Right forelimb (tissue), 1 donor: Measurements from ENCODE around the gene RPA1.

Experiments
- DNase-seq: peaks from one replicate; pipeline ENCODE4 v3.0.0-alpha.2; 2018

Gene RPA1

DNA sequence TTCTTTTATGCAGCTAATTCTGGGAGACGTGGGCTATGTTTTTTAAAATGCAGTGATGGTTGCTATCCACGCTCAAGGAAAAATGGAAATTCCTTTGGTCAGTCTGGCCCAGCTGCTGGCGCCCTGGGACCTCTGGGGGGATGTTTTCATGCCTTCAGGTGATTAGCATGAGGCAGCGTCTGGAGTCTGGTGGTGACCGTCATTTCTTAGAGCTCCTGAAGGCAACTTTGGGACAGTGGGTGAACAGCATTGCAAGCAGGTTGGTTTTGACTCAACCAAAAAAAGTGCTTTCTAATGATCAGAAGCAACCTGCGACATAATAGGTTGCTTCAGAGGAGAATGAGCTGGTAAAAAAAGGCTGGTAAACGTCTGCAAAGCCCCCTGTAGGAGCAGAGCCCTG is 82.3 kb downstream of the RPA1 start:
- DNase-seq: no peak

DNA sequence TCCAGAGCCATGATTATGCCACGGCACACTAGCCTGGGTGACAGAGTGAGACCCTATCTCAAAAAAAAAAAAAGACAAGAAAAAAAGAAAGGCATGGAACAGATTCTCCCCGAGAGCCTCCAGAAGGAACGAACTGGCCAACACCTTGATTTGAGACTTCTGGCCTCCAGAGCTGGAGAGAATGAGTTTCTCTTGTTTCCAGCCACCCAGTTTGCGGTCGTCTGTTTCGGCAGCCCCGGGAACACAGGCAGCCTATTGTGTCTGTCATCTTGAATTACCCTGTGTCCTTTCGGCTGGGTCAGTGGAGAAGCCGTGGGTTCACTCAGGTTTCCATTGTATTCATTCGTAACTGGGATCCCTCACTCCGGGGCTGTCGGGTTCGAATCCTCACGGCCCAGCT is 83.9 kb downstream of the RPA1 start:
- no peak for DNase-seq

- DNase-seq: no peak
Measured at GRCh38 chr17:1914661-1915083, 84.9 kb downstream of the RPA1 start.

DNA sequence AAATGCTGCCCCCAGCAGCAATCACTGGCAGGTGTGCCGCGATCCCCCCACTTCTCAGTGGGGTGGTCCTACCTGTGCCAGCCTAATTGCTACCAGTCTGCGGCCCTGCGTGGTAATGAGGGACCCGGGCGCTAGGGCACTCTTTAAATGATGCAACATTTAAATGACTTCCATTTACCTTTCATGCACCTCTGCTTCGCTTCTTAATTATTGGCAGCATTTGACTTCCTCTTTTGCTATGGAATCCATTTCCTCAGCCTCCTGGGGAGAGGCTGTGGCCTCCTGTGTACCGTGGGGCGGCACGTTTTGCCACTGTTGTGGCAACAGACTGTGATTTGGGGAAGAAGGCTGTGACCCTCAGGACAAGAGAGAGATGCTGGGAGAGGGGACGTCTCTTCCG is 86.1 kb downstream of the RPA1 start:
- no peak for DNase-seq

- no peak for DNase-seq
Measured at GRCh38 chr17:1916316-1916715, 86.5 kb downstream of the RPA1 start.

DNA sequence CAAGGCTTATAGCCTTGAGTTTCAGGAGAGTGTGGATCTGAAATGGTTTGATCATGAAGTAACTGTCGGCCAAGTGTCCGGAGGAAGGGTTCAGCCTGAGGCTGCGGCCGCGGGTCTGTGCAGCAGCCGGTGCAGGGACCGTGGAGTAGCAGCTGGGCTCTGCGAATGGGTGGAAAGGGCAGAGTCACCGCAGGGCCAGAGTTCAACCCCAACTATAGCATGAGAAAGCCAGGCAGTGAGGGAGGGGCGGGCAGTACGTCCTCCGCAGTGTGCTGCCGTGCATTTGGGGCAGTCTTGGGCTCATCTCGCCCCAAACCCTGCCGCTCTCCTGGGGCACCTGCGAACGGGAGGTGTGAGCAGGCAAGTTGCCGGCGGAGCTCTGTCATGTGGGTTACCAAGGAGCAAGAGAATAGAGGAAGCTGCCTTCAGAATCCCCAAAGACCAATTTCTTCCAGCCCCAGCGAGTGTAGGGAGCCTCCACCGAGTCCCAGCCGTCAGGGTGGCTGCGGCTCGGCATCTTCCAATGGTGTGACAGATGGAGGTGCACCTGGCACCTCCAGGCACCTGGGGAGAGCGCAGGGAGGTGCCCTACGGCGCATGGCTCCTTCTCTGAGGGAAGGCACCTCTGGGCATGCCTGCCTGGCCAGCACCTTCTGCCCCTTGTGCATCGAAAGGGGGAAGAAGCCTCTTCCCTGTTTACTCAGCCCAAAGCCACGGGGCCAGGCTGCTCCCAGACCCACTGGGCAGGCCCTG is 87.3 kb downstream of the RPA1 start:
- DNase-seq: no peak

- DNase-seq: no peak
Measured at GRCh38 chr17:1918346-1919162, 88.7 kb downstream of the RPA1 start.

DNA sequence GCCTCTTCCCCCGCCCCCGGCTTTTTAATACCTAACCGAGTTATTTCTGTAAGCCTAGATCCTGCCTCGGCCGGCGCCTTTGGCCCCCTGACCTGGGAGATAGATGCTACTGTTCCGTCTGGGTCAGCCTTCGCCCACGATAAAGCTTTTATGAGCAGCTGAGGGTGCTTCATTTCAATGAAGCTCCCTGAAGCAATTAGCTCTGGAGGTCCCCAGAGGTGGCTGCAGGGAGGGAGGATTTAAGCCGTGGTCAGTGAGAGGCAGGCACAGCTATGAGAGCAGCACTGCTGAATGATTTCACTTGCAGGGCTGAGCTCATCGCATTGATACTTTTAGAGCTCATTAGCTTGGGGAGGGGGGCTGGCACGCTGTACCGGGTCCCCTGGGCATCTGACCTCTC is 89.4 kb downstream of the RPA1 start:
- no peak for DNase-seq

GRCh38 chr17:1920948-1921351 is 91.1 kb downstream of the RPA1 start:
- no peak for DNase-seq

DNA sequence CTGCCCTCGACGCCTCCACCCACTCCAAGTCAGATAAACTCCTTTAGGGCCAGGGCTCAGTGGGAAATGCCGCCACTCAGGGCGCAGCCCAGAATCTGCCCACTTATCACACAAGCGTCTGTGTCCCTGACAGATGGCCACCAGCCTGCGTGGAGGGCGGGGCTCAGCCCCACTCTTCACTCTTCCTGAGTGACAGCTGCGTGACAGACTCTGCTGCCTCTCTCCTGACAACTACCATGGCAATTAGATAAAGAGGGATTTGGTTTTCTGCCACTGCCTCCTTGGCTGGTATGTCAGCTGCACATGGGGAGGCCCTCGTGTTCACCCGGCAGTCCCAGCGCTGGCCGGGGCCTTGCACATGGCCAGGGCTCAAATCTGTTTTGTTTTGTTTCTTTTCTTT is 99.2 kb downstream of the RPA1 start:
- DNase-seq: no peak

- DNase-seq: no peak
Measured at GRCh38 chr17:1930337-1930645, 100.5 kb downstream of the RPA1 start.

DNA sequence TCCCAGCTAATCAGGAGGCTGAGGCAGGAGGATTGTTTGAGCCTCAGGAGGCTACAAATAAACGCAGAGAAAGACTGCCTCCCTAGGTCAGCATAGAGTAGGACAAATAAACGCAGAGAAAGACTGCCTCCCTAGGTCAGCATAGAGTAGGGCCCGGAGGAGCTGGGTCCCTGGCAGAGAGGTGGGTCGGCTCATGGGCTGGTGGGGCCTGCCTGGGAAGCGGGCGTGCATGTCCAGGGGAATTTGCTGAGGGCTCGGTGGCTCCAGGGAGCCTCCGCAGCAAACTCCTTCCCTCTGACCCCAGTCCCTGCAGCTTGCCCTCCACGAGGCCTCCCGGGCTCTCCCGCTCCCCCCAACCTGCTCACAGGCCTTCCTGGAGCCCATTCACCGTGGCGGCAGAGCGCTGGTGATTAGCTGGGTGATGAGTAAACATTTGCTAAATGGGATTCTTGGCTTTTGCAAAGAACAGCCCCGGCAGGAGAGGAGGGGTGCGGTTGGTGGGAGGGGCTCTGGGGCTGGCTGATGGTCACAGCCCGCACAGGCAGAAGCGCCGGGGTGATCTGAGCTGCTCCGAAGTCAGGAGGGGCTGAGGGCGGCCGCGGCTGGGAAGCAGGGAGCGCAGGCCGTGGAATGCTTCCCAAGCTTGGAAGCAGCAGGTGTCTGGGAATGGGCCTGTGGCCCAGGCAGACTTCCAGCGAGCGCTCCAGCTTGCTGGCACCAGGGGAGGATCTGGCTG is 102.2 kb downstream of the RPA1 start:
- DNase-seq: peak; percentile 74

GRCh38 chr17:1933875-1934715 is 104.3 kb downstream of the RPA1 start:
- DNase-seq: no peak

GRCh38 chr17:1934901-1935300 is 105.1 kb downstream of the RPA1 start:
- no peak for DNase-seq

DNA sequence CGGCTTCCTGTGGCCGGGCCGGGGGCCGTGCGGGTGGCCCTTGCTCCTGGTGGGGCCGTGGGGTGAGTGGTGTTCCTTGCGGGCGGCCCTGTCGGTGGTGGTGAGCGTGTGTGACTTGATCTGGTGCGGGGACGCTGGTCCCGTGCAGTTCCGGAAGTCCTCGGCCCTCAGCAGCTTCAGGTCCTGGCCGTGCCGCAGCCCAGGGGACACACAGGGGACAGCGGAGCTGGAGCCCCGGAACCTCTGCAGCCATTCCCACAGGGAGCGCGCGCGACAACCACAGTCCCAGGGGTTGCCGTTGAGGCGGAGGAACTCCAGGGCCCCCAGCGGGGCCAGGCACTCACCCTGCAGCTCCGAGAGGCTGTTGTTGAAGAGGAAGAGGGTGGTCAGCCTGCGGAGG is 107.0 kb downstream of the RPA1 start:
- DNase-seq: no peak

DNA sequence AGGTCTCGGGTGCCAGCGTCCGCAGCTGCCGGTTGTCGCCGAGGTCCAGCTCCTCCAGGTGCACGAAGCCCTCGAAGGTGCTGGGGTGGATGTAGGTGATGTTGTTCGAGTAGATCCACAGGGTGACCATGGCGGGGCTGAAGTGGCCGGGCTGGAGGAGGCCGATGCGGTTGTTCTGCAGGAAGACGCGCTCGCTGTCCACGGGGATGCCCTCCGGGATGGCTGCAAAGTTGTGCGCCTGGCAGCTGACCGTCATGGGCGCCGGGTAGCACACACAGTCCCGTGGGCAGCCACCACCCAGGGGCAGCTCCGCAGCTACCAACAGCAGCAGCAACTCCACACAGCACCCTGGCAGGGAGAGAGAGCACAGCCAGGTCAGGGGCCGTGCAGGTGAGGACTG is 107.7 kb downstream of the RPA1 start:
- DNase-seq: no peak

DNA sequence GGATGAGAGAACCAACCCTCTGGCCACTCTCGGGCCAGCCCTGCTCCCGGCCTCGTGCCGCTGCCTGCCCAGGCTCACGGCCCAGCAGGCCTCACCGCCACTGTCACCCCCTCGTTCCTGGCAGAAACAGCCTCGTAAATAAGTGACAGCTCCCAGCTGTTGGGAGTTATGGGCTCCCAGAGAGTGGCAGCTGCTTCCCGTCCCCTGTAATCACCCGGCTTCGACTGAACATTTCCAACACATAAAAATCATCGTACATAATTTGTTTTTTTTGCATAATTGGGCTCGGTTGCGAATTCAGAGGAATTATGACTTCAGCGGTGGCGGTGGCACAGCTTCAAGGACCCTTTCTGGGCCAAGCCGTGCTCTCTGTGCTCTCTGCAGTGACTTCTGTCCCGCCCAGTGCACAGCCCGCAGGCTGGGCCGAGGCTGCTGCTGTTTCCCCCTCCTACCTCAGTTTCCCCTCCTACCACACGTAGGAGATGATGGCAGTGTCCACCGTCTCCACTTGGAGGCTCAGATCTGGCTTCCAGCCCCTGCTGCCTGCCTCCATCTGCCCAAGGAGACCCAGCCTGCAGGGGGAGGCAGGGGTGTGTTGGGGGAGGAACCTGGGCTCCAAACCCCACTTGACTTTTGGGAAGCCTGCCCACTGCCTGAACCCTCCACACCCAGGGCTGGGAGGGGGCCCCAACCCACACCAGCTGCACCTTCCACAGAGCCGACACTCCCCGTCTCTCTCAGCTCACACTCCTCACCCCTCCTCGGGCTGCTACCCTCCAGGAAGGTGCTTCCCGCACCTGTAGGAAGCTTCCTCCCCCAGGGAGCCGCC is 110.4 kb downstream of the RPA1 start:
- DNase-seq: peak; percentile 62

DNA sequence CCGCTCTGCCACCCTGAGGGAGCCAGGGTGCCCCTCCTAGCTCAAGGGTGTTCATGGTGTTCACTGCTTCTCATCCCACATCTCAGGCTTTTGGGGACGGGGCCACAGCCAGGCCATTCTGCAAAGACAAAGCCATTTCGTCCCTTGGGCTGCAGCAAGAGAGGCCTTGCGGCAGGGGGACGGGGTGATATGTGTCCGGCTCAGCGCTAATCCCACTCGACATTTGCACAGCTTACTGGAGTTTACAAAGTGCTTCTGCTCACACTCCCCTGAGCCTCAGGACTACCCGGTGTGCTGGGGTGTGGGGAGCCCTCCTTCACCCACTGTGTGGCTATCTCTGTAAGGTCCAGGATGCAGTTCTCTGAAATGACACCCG is 111.0 kb downstream of the RPA1 start:
- DNase-seq: peak; percentile 39

DNA sequence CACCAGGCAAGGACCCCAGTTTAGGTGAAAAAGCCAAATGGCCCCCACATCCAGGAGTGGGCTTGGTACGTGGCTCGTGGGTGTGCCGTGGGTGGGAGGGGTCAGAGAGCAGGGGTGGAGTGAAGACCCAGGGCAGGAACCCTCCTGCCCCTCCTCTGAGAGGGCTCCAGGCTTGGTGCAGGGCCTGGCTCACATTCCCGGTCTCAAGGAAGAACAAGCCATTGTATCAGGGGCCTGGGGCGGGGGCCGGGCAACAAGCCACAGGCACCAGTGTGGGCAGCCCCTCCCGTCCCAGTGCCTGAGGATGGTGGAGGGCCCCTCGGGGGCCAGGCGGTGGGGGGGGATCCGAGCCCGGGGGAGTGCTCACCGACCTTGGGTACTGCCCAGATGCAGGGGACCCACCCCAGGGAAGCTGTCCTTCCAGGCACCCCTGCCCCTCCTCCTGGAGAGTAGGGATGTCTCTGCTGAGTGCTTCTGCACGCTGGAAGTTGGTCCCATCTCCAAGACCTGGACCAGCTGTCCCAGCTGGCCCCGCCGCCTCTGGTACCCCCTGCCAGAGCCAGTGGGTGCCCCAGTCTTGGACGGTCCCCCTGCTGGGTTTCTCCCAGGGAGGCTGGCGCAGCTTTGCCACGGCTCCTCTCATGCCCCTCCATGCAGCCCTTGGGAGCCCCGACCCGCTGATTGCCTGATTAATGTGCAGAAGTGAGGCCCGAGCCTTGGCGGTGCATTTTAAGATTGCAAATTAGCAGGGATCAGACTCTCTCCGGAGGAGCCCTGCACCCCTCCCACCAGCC is 111.7 kb downstream of the RPA1 start:
- peak; percentile 36 for DNase-seq

GRCh38 chr17:1942066-1942365 is 112.2 kb downstream of the RPA1 start:
- peak; percentile 43 for DNase-seq

- peak; percentile 22 for DNase-seq
Measured at GRCh38 chr17:1942666-1943435, 113.0 kb downstream of the RPA1 start.
